ENCODE measurements around the gene ZNRF4.

The ZNRF4 gene

DNA sequence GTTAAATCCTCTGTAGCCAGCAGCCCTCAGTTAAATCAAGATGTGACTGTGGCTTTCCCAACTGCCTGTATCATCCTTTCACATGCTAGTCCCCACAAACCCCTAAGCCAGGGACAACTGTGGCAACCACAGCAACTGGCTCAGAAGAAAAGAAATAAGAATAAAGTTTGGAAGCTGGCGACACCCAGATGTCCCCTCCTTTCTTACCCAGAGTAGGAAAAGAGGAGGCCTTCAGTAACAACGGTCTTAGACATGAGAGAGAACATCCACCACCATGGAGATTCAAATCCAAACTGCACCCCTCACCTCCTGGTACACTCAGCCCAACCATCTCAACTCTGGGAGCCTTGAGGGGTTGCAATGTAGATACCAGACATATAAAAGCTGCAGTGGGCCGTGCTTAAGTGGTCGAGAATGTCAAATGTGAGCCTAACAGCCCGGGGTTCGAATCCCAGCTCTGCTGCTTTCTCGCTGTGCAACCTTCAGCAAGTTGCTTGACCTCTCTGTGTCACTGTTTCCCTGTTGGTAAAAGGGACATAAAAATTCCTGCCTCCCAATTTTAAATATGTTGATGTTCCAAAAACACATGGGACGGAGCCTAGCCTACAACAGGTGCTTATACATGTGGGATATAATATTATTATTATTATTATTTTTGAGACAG, 23.8 kb downstream of the ZNRF4 start:
- Histone ChIP-seq H3K4me2 (ENCODE audit: low read length) (no peak overlapping the region), H3K27ac (ENCODE audit: low read depth, low read length) (no peak overlapping the region), H3K4ac (ENCODE audit: low read depth, low read length) (no peak overlapping the region), H3K18ac (ENCODE audit: low read length) (no peak overlapping the region), H2AK5ac (ENCODE audit: low read length) (no peak overlapping the region), H2BK12ac (ENCODE audit: low read length) (no peak overlapping the region), H3K23ac (ENCODE audit: low read length) (no peak overlapping the region), H3K14ac (ENCODE audit: low read length) (no peak overlapping the region), H3K79me1 (ENCODE audit: low read length) (no peaks in the 10 kb centered on the region), H3K79me2 (ENCODE audit: control insufficient read depth, insufficient read depth, low read length, poor library complexity) (no peaks in the 10 kb centered on the region), H4K12ac (ENCODE audit: low read depth, low read length) (no peak overlapping the region), H3K4me3 (ENCODE audit: low read depth, low read length) (no peak overlapping the region), H2AFZ (ENCODE audit: insufficient read depth, low read length, poor library complexity) (no peak overlapping the region), H3K9ac (ENCODE audit: low read length) (no peak overlapping the region), H3K9me3 (ENCODE audit: insufficient read depth, low read depth, low read length) (peaks cover 13% of the 10 kb centered on the region), H3K4me1 (ENCODE audit: control insufficient read depth in 1 of 2, insufficient read depth in 2 of 2, low read length in 2 of 2) (no peaks in the 10 kb centered on the region), H3K36me3 (ENCODE audit: control insufficient read depth in 1 of 2, insufficient read depth in 2 of 2, low read length in 2 of 2) (no peaks in the 10 kb centered on the region), H4K91ac (ENCODE audit: low read depth, low read length) (no peak overlapping the region), H2BK5ac (ENCODE audit: low read depth, low read length, poor library complexity) (no peak overlapping the region), H2BK120ac (ENCODE audit: insufficient read depth, low read length, poor library complexity) (no peak overlapping the region), H4K8ac (ENCODE audit: low read depth, low read length) (no peak overlapping the region), H3K27me3 (ENCODE audit: insufficient read depth, low read length) (no peaks in the 10 kb centered on the region)
- DNase-seq, result no peak
- no CpG with 5 or more reads among the region's 8 CpGs for WGBS (ENCODE audit: extremely low coverage, insufficient coverage, insufficient read length)

DNA sequence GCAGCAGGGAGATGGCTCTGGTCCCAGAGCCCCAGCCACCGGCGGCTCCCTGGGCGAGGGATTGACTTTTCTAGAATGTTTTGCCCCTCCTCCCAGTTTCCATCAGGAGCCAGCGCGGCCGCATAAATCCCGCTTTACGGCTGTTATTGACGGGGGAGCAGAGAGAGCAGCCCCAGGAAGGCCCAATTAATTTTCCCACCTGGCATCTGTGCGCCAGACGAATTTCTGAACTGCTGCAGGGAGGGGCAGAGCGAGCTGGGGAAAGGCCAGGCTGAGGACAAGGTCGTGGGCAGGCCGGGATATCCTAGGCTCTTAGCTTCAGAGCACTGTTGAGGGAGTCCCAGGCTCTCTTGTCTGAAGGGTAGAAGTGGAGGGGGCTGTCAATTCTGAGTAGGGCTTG, 24.7 kb downstream of the ZNRF4 start:
- no peak overlapping the region for H4K12ac ChIP-seq (ENCODE audit: low read depth, low read length)
- H3K4me1 ChIP-seq (ENCODE audit: control insufficient read depth in 1 of 2, insufficient read depth in 2 of 2, low read length in 2 of 2), result no peaks in the 10 kb centered on the region
- H3K14ac ChIP-seq (ENCODE audit: low read length), result no peak overlapping the region
- H2AFZ ChIP-seq (ENCODE audit: insufficient read depth, low read length, poor library complexity), result no peak overlapping the region
- H3K9ac ChIP-seq (ENCODE audit: low read length), result no peak overlapping the region
- no peak overlapping the region for H3K4me2 ChIP-seq (ENCODE audit: low read length)
- no peaks in the 10 kb centered on the region for H3K79me2 ChIP-seq (ENCODE audit: control insufficient read depth, insufficient read depth, low read length, poor library complexity)
- no peak overlapping the region for H3K18ac ChIP-seq (ENCODE audit: low read length)
- H2AK5ac ChIP-seq (ENCODE audit: low read length), result no peak overlapping the region
- no peaks in the 10 kb centered on the region for H3K27me3 ChIP-seq (ENCODE audit: insufficient read depth, low read length)
- WGBS (ENCODE audit: extremely low coverage, insufficient coverage, insufficient read length), result no CpG with 5 or more reads among the region's 14 CpGs
- peaks cover 13% of the 10 kb centered on the region for H3K9me3 ChIP-seq (ENCODE audit: insufficient read depth, low read depth, low read length)
- H2BK12ac ChIP-seq (ENCODE audit: low read length), result no peak overlapping the region
- no peak overlapping the region for H3K4ac ChIP-seq (ENCODE audit: low read depth, low read length)
- DNase-seq, result no peak
- H3K4me3 ChIP-seq (ENCODE audit: low read depth, low read length), result no peak overlapping the region
- H3K79me1 ChIP-seq (ENCODE audit: low read length), result no peaks in the 10 kb centered on the region
- no peak overlapping the region for H2BK120ac ChIP-seq (ENCODE audit: insufficient read depth, low read length, poor library complexity)
- no peaks in the 10 kb centered on the region for H3K36me3 ChIP-seq (ENCODE audit: control insufficient read depth in 1 of 2, insufficient read depth in 2 of 2, low read length in 2 of 2)
- no peak overlapping the region for H3K27ac ChIP-seq (ENCODE audit: low read depth, low read length)
- H2BK5ac ChIP-seq (ENCODE audit: low read depth, low read length, poor library complexity), result no peak overlapping the region
- no peak overlapping the region for H4K91ac ChIP-seq (ENCODE audit: low read depth, low read length)
- H3K23ac ChIP-seq (ENCODE audit: low read length), result no peak overlapping the region
- H4K8ac ChIP-seq (ENCODE audit: low read depth, low read length), result no peak overlapping the region

DNA sequence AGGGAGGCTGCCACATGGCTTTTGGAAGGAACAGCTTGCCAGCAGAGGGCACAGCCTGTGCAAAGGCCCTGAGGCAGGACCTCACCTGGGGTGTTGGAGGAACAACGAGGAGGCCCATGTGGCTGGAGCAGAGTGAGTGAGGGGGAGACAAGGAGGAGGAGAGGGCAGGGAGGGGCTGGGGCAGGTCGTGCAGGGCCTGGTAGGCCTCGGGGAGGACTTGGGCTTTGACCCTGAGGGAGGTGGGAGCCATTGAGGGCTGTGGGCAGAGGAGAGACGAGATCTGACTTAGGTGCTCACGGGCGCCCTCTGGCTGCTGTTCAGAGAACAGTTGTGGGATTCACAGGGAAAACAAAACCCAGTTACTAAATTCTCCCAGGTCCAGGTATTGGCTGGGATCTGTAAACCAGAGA, 25.2 kb downstream of the ZNRF4 start:
- Histone ChIP-seq H3K27ac (ENCODE audit: low read depth, low read length) (no peak overlapping the region), H3K4me1 (ENCODE audit: control insufficient read depth in 1 of 2, insufficient read depth in 2 of 2, low read length in 2 of 2) (no peaks in the 10 kb centered on the region), H2BK120ac (ENCODE audit: insufficient read depth, low read length, poor library complexity) (no peak overlapping the region), H3K36me3 (ENCODE audit: control insufficient read depth in 1 of 2, insufficient read depth in 2 of 2, low read length in 2 of 2) (no peaks in the 10 kb centered on the region), H3K4ac (ENCODE audit: low read depth, low read length) (no peak overlapping the region), H2BK5ac (ENCODE audit: low read depth, low read length, poor library complexity) (no peak overlapping the region), H4K8ac (ENCODE audit: low read depth, low read length) (no peak overlapping the region), H4K12ac (ENCODE audit: low read depth, low read length) (no peak overlapping the region), H3K4me2 (ENCODE audit: low read length) (no peak overlapping the region), H2AFZ (ENCODE audit: insufficient read depth, low read length, poor library complexity) (no peak overlapping the region), H3K79me1 (ENCODE audit: low read length) (no peaks in the 10 kb centered on the region), H3K79me2 (ENCODE audit: control insufficient read depth, insufficient read depth, low read length, poor library complexity) (no peaks in the 10 kb centered on the region), H3K9ac (ENCODE audit: low read length) (no peak overlapping the region), H3K14ac (ENCODE audit: low read length) (no peak overlapping the region), H3K23ac (ENCODE audit: low read length) (no peak overlapping the region), H3K27me3 (ENCODE audit: insufficient read depth, low read length) (no peaks in the 10 kb centered on the region), H3K9me3 (ENCODE audit: insufficient read depth, low read depth, low read length) (peaks cover 13% of the 10 kb centered on the region), H3K18ac (ENCODE audit: low read length) (no peak overlapping the region), H2BK12ac (ENCODE audit: low read length) (no peak overlapping the region), H4K91ac (ENCODE audit: low read depth, low read length) (no peak overlapping the region), H3K4me3 (ENCODE audit: low read depth, low read length) (no peak overlapping the region), H2AK5ac (ENCODE audit: low read length) (no peak overlapping the region)
- DNase-seq, result peak; percentile 18 to 80
- WGBS (ENCODE audit: extremely low coverage, insufficient coverage, insufficient read length), result no CpG with 5 or more reads among the region's 6 CpGs

DNA sequence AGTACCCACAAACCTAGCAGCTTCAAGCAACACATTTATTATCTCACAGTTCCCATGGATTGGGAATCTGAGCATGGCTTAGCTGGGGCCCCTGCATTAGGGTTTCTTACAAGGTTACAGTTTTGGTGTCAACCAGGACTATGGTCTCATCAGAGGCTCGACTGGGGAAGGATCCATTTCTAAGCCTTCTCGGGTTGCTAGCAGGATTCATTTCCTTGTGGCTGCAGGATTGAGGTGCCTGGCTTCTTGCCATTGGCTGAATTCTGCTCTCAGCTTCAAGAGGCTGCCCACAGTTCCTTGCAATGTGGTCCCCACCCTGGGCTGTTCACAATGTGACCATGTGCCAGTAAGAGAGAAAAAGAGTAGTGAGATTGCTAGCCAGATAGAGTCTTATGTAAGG, 26.7 kb downstream of the ZNRF4 start:
- Histone ChIP-seq H3K27me3 (ENCODE audit: insufficient read depth, low read length) (no peaks in the 10 kb centered on the region), H3K27ac (ENCODE audit: low read depth, low read length) (no peak overlapping the region), H3K36me3 (ENCODE audit: control insufficient read depth in 1 of 2, insufficient read depth in 2 of 2, low read length in 2 of 2) (no peaks in the 10 kb centered on the region), H4K91ac (ENCODE audit: low read depth, low read length) (no peak overlapping the region), H3K79me1 (ENCODE audit: low read length) (no peaks in the 10 kb centered on the region), H3K4me3 (ENCODE audit: low read depth, low read length) (no peak overlapping the region), H4K12ac (ENCODE audit: low read depth, low read length) (no peak overlapping the region), H3K23ac (ENCODE audit: low read length) (no peak overlapping the region), H2BK120ac (ENCODE audit: insufficient read depth, low read length, poor library complexity) (no peak overlapping the region), H3K4ac (ENCODE audit: low read depth, low read length) (no peak overlapping the region), H3K9ac (ENCODE audit: low read length) (no peak overlapping the region), H3K14ac (ENCODE audit: low read length) (no peak overlapping the region), H3K79me2 (ENCODE audit: control insufficient read depth, insufficient read depth, low read length, poor library complexity) (no peaks in the 10 kb centered on the region), H2AFZ (ENCODE audit: insufficient read depth, low read length, poor library complexity) (no peak overlapping the region), H4K8ac (ENCODE audit: low read depth, low read length) (no peak overlapping the region), H3K18ac (ENCODE audit: low read length) (no peak overlapping the region), H2BK12ac (ENCODE audit: low read length) (no peak overlapping the region), H2BK5ac (ENCODE audit: low read depth, low read length, poor library complexity) (no peak overlapping the region), H3K9me3 (ENCODE audit: insufficient read depth, low read depth, low read length) (peaks cover 13% of the 10 kb centered on the region), H3K4me1 (ENCODE audit: control insufficient read depth in 1 of 2, insufficient read depth in 2 of 2, low read length in 2 of 2) (no peaks in the 10 kb centered on the region), H2AK5ac (ENCODE audit: low read length) (no peak overlapping the region), H3K4me2 (ENCODE audit: low read length) (no peak overlapping the region)
- WGBS (ENCODE audit: extremely low coverage, insufficient coverage, insufficient read length), result no CpG with 5 or more reads among the region's 2 CpGs
- DNase-seq, result no peak
